ENCODE measurements around the gene TWF1. TPM values are rescaled to one million over a fixed set of nuclear protein-coding genes. Genes with fewer than 3 reads are reported as not detected.

Gene TWF1
- polyA plus RNA-seq, 2 donors, result 73.1 to 120 TPM

- Histone ChIP-seq H3K27me3 (ENCODE audit: control insufficient read depth in 1 of 2, insufficient read depth in 2 of 2, low read length in 2 of 2) (no peaks in the 10 kb centered on the region), H3K4me3 (ENCODE audit: low read depth in 1 of 2, low read length in 2 of 2) (no peak overlapping the region), H3K4me1 (ENCODE audit: control insufficient read depth in 2 of 2, insufficient read depth in 2 of 2, low read length in 1 of 2) (no peaks in the 10 kb centered on the region), H3K27ac (ENCODE audit: low read depth in 2 of 2, low read length in 1 of 2) (no peak overlapping the region), H3K9me3 (ENCODE audit: control insufficient read depth in 2 of 2, insufficient read depth in 1 of 2, low read depth in 1 of 2, low read length in 1 of 2) (no peaks in the 10 kb centered on the region), H3K36me3 (ENCODE audit: control insufficient read depth in 2 of 2, insufficient read depth in 2 of 2, low read length in 1 of 2) (no peaks in the 10 kb centered on the region)
- 91 to 94% methylated on average over 3 of the region's 3 CpGs for WGBS, 2 donors
Measured at GRCh38 chr12:43750814-43751213, 55.3 kb downstream of the TWF1 start.

- 84 to 91% methylated on average over 5 of the region's 5 CpGs for WGBS, 2 donors
Measured at GRCh38 chr12:43749016-43749415, 57.1 kb downstream of the TWF1 start.

GRCh38 chr12:43744826-43745225, 61.3 kb downstream of the TWF1 start:
- H3K9me3 ChIP-seq (ENCODE audit: control insufficient read depth in 2 of 2, insufficient read depth in 1 of 2, low read depth in 1 of 2, low read length in 1 of 2), result no peaks in the 10 kb centered on the region
- no peaks in the 10 kb centered on the region for H3K4me1 ChIP-seq (ENCODE audit: control insufficient read depth in 2 of 2, insufficient read depth in 2 of 2, low read length in 1 of 2)
- no peak overlapping the region for H3K27ac ChIP-seq (ENCODE audit: low read depth in 2 of 2, low read length in 1 of 2)
- H3K4me3 ChIP-seq (ENCODE audit: low read depth in 1 of 2, low read length in 2 of 2), result no peak overlapping the region
- peaks cover 4 to 5% of the 10 kb centered on the region in 2 donors for H3K36me3 ChIP-seq (ENCODE audit: control insufficient read depth in 2 of 2, insufficient read depth in 2 of 2, low read length in 1 of 2)
- H3K27me3 ChIP-seq (ENCODE audit: control insufficient read depth in 1 of 2, insufficient read depth in 2 of 2, low read length in 2 of 2), result no peaks in the 10 kb centered on the region

More at GRCh38 chr12:43749016-43749415, 57.1 kb downstream of the TWF1 start:
- Histone ChIP-seq H3K4me3 (ENCODE audit: low read depth in 1 of 2, low read length in 2 of 2) (no peak overlapping the region), H3K36me3 (ENCODE audit: control insufficient read depth in 2 of 2, insufficient read depth in 2 of 2, low read length in 1 of 2) (peaks cover 0 to 2% of the 10 kb centered on the region in 2 donors), H3K4me1 (ENCODE audit: control insufficient read depth in 2 of 2, insufficient read depth in 2 of 2, low read length in 1 of 2) (no peaks in the 10 kb centered on the region), H3K9me3 (ENCODE audit: control insufficient read depth in 2 of 2, insufficient read depth in 1 of 2, low read depth in 1 of 2, low read length in 1 of 2) (no peaks in the 10 kb centered on the region), H3K27me3 (ENCODE audit: control insufficient read depth in 1 of 2, insufficient read depth in 2 of 2, low read length in 2 of 2) (no peaks in the 10 kb centered on the region), H3K27ac (ENCODE audit: low read depth in 2 of 2, low read length in 1 of 2) (no peak overlapping the region)

Other genes with a start within 250 kb of the TWF1 start
- gene PUS7L, start 47.5 kb downstream of the TWF1 start, polyA plus RNA-seq, result 1 to 10 TPM; 1.7 to 1.9 TPM
- 10 to 100 TPM; 10.9 to 15.5 TPM for gene IRAK4, start 47.4 kb downstream of the TWF1 start, polyA plus RNA-seq
- gene TMEM117, start 29.8 kb upstream of the TWF1 start, polyA plus RNA-seq, result 1 to 10 TPM; 5.2 to 6.6 TPM